Suppressor macrophage treated with lipopolysaccharide for 1 hour (primary cell): Measurements from ENCODE around the gene UNC13B.
A peak's percentile ranks its signal among the peaks of the same experiment; 100 is the strongest.
"Not testable (repeated sequence)": the region's sequence is repeated elsewhere in the genome, so short reads cannot be mapped to it uniquely, and the experiment has no call there.

Experiments used
- DNase-seq, 3 donors: peaks; one replicate each; pipeline ENCODE4 v3.0.0-alpha.2; 2020 to 2022

The UNC13B gene

GRCh38 chr9:35229066-35229778, 67.4 kb downstream of the UNC13B start:
- DNase-seq = peak in 2 of 3 donors; percentile 9 to 20

- DNase-seq = peak in 1 of 3 donors; percentile 2
These were observed 68.0 kb downstream of the UNC13B start for GRCh38 chr9:35229779-35230143.

- peak; percentile 2 to 31 (median 10) for DNase-seq
These were observed 71.2 kb downstream of the UNC13B start for GRCh38 chr9:35232867-35233544.

GRCh38 chr9:35236692-35237091, 74.9 kb downstream of the UNC13B start:
- DNase-seq = no peak

GRCh38 chr9:35237311-35237710, 75.5 kb downstream of the UNC13B start:
- no peak for DNase-seq

GRCh38 chr9:35245945-35246344, 84.1 kb downstream of the UNC13B start:
- DNase-seq = not testable (repeated sequence)

GRCh38 chr9:35253075-35253474, 91.3 kb downstream of the UNC13B start:
- no peak for DNase-seq

GRCh38 chr9:35254237-35254636, 92.4 kb downstream of the UNC13B start:
- no peak for DNase-seq

- DNase-seq = no peak
These were observed 93.4 kb downstream of the UNC13B start for GRCh38 chr9:35254984-35255857.

GRCh38 chr9:35257986-35258659, 96.3 kb downstream of the UNC13B start:
- DNase-seq = peak; percentile 49 to 57 (median 57)

- peak; percentile 67 to 72 (median 71) for DNase-seq
These were observed 97.1 kb downstream of the UNC13B start for GRCh38 chr9:35258660-35259474.

GRCh38 chr9:35260186-35260585, 98.4 kb downstream of the UNC13B start:
- peak in 1 of 3 donors; percentile 44 for DNase-seq

GRCh38 chr9:35262064-35262463, 100.3 kb downstream of the UNC13B start:
- no peak for DNase-seq

- DNase-seq = no peak
These were observed 105.9 kb downstream of the UNC13B start for GRCh38 chr9:35267710-35268109.

GRCh38 chr9:35269919-35270318, 108.1 kb downstream of the UNC13B start:
- no peak for DNase-seq

GRCh38 chr9:35271637-35272036, 109.8 kb downstream of the UNC13B start:
- DNase-seq = no peak

- DNase-seq = peak; percentile 3 to 59 (median 37)
These were observed 111.2 kb downstream of the UNC13B start for GRCh38 chr9:35272989-35273388.

GRCh38 chr9:35273591-35273990, 111.8 kb downstream of the UNC13B start:
- DNase-seq = no peak

GRCh38 chr9:35274993-35275392, 113.2 kb downstream of the UNC13B start:
- no peak for DNase-seq

- no peak for DNase-seq
These were observed 115.3 kb downstream of the UNC13B start for GRCh38 chr9:35277171-35277520.

GRCh38 chr9:35277628-35278359, 116.0 kb downstream of the UNC13B start:
- peak in 1 of 3 donors; percentile 21 for DNase-seq
